Measurements from ENCODE around the gene CDKN2C.
A peak's percentile ranks its signal among the peaks of the same experiment; 100 is the strongest.

Gene CDKN2C

DNA sequence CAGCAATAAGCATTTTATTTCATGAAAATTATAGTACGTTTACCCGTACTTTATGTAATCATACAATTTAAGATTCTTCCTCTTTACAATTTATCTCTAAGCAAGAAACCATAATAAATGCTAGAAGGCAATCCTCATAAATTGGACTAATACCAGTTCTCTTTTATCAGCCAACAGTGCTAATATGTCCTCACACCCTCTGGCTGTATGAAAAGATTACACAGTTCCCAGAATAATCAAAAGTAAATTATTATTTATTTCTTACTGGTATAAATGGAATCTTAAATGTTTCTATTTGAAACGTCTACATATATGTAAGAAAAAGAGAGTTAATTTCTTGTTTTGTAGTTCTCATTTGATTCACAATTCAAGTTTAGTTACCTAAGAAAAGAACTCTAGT lies 3.1 kb upstream of the CDKN2C start:
- DNase-seq: no peak

DNA sequence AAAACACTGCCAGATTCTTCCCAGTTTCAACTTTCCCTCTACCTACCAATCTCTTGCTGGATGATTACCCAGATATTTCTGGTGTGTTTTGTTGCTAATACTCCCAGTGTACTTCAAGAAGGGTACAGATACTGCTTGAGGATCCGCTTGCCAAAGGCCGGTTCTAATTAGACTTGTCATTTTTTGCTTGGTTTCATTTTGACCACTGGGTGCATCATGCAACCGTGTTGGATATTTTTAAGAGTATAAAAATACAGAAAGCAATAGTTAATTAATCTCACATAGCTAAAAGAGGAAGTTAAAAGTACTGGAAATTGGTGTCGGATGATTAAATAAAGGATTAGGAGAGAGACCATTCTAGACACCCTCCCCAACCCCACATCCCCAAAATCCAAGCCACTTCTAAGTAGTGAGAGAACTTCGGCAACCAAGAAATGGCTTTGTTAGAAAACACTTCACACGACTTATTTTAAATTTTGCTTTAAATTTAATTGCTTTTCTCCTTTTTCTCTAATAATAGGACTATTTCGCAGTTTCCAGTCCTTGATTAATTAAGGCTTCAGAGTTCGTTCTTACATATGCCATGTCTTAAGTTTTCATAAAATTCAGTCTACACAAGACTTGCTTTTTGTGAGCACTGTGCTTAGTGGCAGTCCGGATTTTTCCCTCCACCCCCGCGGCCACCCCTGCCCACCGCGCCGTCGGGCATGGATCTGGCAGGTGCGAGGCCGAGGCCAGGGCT lies 2.5 kb upstream of the CDKN2C start:
- no peak for DNase-seq

DNA sequence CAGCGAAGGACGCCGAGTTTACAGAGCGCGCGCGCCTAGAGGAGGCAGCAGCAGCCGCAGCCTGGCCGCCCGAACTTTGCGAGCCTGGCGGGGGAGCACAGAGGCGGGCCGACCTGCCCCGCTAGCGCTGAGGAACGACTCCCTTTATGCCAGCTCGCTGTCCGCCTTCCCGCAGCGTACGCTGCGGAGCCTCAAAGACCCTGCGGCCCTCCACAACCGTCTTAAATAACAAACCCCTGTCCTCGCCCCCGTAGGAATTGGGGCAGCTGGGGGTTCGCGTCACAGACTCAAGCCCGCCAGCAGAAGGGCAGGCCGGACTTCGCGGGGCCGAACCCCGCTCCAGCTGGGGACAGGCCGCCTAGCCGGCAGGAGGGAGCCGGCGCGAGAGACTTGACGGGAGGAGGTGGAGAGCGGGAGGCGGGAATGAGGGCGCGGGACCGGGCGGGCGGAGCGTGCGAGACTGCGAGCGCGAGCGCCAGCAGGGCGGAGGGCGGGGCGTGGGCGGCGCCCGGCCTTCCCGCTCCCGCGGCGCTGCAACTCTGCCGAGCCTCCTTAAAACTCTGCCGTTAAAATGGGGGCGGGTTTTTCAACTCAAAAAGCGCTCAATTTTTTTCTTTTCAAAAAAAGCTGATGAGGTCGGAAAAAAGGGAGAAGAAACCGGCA lies 1.8 kb upstream of the CDKN2C start:
- peak; percentile 76 for DNase-seq

DNA sequence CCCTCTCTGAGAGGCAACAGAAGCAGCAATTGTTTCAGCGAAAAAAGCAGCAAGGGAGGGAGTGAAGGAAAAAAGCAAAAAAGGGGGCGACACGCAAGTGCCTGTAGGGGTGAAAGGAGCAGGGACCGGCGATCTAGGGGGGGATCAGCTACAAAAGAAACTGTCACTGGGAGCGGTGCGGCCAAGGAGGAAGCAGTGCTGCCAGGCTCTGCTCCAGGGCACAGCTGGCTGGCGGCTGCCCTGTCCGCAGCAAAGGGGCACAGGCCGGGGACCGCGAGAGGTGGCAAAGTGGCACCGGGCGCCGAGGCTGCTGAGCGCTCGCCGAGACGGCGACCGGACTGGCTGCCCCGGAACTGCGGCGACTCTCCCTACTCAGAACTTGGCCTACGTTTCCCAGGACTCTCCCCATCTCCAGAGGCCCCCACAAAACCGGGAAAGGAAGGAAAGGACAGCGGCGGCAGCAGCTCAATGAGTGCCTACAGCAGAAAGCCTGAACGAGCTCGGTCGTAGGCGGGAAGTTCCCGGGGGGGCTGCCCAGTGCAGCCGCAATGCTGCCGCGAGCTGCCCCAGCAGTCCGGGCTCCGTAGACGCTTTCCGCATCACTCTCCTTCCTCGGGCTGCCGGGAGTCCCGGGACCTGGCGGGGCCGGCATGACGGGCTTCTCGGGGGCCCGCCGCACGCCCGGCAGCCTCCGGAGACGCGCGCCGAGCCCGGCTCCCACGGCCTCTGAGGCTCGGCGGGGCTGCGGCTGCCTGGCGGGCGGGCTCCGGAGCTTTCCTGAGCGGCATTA lies 1.0 kb upstream of the CDKN2C start:
- no peak for DNase-seq

DNA sequence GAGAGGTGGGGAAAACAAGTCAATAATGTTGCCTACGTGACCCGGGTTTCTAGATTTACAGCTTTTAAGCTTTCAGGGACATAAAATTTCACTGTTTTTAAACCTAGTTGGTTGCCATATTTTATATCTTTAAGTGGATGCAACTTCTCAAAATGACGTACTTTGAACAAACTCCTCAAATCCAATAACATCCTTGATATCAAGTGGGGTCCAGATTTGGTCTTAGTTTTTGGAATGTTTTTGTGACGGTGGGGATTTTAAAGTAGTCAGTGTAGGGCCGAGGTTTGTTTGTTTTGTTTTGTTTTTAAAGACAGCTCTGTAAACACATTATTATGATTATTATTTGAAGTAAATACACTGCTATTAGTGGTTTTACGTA lies 453 bp downstream of the CDKN2C start:
- no peak for DNase-seq

DNA sequence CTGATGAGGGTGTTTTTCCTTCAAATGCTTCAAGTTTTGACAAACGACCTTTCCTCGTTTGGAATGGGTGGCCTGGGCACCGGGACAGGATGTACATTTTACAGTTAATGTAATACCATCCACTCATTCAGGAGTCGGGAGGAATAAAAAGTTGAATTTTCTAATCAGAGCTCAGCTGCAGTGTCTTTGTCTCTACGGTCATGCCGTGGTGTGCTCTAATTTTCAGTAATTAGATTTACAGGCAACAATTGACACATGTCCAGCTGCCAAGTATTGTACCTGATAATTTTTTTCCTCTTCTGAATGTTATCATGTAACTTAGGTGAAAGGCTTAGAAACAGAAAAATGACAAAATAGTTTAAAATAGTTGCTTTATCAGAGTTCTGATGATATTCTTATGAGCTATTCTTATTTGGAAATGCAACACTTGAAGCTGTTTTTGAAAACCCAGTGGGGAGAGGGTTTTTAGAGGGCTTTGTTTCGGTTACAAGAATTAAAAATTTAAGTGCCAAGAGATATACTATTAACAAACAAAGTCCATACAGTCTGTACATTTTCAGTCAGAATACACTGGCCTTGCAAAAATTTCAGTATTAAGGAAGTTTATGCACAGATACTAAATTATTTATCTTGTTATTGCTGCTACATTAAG lies 1.0 kb downstream of the CDKN2C start:
- no peak for DNase-seq

DNA sequence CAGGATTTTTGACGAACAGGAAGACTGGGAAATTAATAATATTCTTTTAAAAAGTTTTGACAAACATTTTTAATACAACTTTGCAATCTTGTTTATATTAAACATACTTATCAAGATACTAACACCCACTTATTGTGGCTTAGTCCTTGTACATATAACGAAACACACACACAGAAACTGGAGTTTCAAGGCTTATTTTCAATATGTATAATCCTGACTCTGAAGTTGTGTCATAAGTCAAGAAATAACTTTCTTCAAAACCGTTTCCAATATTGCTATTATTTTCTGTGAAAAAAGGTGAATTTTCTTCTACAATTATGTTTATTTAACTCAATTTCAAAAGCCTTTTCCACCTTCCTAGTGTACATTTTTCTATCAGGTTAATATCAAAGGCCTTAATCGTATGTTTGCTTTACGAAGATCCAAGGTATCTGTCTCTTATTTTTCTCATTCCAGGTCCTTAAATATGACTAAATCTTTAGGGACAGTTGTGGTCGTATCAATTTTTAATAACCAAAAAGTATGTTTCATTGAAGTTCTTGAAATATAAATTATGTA lies 1.8 kb downstream of the CDKN2C start:
- no peak for DNase-seq

DNA sequence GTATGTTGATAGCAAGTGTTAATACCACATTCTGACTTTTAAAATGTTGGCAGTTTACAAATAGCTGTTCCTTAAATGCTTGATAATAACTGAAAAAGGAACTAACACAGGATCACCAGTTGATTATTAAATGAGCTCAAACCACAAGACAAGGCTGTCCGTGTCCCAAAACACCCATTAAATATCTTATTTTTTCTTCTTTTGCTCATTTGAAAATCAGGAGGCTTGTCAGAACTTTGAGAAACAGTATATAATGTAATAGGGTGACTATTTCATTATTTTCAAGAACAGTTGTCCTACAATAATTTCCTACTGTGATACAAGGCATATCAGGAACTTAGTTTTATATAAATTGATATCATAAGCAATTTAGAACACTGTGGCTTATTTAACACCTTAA lies 2.7 kb downstream of the CDKN2C start:
- no peak for DNase-seq

DNA sequence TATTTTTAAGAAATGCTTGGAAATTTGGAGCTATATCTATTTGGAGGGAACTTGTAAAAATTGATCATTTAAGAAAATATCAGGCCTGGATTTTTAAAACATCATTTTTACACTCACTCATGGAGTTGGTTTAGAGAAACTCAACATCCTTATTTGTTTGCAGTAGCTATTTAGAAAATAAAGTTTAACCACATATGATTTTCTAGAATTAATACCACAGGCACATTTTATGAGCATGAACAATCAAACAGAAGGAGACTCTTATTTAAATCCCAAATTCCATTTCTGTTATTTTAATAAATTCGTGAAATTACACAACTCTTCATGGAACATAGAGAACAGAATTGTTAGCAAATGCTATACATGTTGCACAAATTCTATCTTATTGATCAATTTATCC lies 3.2 kb downstream of the CDKN2C start:
- no peak for DNase-seq

DNA sequence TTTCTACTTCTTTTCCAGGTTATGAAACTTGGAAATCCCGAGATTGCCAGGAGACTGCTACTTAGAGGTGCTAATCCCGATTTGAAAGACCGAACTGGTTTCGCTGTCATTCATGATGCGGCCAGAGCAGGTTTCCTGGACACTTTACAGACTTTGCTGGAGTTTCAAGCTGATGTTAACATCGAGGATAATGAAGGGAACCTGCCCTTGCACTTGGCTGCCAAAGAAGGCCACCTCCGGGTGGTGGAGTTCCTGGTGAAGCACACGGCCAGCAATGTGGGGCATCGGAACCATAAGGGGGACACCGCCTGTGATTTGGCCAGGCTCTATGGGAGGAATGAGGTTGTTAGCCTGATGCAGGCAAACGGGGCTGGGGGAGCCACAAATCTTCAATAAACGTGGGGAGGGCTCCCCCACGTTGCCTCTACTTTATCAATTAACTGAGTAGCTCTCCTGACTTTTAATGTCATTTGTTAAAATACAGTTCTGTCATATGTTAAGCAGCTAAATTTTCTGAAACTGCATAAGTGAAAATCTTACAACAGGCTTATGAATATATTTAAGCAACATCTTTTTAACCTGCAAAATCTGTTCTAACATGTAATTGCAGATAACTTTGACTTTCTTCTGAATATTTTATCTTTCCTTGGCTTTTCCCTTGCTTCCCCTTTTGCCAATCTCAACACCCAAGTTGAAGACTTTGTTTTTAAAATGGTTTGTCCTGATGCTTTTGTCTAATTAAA lies 4.0 kb downstream of the CDKN2C start:
- no peak for DNase-seq

DNA sequence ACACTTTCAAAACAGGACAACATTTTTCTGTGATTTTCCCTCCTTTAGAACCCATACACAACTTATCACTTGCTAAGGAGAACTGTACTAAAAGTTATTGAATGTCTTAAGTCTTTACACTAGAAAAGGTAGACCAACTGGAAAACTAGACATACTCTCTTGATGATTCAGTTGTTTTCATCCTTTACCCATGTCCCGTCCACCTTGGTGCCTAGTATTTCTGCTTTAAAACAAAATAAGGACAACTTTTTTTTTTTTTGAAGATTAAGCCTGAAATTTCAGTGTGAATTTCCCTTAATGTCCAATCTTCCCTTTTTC lies 4.5 kb downstream of the CDKN2C start:
- no peak for DNase-seq

DNA sequence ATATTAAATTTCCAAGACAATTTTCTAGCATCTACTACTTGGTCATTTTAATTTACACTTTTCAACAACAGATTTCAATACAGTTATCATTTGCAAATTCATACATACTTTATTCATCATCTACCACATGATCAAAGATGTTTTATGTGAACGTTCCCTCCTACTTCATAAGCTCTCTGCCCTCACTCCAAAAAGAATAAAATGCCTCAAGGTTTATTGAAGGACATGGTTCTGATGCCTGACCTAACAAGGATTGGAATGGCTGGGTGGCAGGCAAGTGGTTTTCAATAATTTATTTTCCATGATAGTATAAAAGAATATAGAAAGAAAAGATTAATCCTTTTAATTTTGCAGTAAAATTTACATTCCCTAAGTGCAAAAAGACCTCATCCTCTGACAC lies 5.4 kb downstream of the CDKN2C start:
- DNase-seq: no peak

DNA sequence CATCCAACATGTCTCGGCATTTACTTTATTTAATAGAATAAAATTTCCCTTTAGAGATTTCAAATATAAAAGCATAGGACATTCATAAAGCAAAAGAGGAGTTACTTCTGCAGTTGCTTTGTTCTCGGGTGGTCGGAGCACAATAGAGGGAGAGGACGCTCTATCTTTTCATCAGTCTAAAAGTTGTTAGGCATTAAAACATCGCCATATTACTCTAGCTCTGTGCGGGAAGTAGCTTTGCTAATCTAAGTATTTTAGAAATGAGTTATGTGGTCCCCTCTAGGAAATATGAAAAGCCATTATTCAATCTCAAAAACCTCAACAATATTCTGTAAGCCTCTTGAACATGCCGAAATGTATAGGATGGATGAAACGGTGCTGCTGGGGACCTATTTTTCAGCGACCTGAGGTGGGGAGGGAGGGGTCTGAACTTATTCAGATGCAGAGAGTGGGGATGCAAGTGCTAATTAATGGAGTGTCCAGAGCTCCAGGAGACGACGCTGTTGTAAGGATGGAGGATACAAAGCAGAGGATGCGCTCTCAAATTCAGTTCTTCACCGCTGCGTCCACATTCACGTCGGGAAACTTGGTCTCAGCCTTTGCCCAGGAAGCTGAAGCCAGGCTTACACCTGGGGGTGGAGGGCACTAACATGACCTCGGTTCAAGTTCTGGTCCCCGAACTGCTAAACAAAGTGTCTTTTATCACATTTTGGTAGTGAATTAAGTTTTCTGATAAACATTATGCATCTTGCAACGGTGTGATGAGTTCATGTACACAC lies 6.3 kb downstream of the CDKN2C start:
- no peak for DNase-seq

DNA sequence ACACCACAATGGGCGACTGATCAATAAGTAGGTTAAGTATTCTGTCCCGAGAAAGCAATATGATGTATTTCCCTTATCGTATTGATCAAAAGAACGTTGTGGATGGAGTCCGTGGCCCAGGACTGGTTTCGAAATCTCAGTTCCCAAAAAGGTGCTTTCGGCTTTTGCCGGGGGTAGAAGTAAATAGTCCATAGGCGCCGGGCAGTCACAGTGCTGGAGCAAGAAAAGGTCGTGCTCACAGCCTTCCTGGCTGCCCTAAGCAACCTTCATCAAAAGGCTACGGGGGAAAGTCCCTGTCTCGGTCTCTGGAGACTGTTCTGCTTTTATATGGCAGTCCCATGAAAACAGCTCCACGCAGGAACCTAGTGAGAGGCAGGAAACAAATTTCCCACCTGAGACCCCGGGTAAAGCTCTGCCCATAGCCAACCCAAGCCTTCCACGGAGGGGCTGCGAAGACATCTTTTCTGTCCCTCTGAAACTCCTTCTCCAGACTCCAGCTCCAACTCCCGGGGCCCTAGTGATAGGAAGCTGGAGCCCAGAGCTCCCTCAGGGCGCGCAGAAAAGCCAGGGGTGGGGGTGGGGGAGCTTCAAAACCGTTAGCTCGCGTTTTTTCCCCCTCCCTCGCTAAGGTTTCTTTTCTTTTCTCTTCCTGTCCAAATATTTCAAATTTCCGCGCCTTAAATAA lies 7.0 kb downstream of the CDKN2C start:
- no peak for DNase-seq

DNA sequence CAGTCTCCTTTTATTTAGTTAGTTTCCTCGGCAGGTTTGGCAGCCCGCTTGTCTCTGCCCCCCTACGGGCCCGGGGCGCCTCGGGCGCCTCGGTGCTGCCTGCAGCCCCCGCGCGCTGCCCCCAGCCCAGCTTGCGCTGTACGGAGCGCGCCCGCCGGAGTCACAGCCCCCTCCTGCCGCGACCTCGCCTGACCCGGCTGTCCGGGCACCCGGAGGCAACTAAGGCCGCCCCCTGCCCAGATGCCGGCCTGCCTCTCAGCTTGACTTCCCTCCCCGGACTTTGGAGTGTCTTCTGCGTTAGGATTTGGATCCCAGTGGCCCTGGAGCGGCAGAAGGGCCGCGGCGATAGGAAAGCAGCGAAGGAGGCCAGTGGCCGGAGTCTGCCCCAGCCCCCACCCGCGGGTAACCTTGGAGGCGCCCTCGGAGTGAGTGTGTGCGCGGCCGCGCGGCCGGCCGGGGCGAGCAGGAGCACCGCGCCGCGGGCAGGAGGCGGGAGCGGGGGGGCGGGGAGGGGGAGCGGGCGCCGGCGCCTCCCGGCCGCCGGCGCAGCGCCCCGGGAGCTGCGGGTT lies 7.6 kb downstream of the CDKN2C start:
- no peak for DNase-seq

DNA sequence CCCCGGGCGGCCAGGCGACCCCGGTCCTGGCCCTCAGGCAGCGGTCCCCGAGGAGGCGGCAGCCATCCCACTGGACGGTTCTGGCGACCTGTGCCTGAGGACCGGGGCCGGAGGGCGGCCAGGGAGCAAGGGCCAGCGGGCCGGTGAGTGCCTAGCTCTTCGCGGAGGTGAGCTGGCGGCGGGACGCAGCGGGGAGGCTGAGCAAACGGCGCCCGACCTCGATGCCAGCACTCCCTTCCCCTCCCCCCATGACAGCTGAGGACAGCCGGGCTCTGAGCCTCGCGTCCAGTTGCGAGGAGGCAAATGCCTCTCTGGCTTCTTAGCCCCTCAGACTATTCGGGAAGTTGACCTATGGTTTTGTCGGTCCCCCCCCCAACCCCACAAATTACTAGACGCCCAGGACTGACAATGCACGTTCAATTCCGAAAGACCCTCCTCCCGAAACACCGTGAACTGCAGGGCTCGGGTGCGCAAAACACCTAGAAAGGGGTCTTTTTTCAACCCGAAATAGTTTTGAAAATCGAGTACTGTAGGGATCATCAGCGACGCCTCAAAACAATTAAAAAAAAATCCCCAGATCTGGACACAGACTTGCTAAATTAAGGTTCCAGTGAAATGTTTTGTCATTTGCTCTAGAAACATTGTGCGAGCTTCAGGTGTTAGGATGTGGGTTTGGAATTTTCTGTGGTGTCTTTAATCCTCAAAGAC lies 8.3 kb downstream of the CDKN2C start:
- DNase-seq: peak; percentile 34

DNA sequence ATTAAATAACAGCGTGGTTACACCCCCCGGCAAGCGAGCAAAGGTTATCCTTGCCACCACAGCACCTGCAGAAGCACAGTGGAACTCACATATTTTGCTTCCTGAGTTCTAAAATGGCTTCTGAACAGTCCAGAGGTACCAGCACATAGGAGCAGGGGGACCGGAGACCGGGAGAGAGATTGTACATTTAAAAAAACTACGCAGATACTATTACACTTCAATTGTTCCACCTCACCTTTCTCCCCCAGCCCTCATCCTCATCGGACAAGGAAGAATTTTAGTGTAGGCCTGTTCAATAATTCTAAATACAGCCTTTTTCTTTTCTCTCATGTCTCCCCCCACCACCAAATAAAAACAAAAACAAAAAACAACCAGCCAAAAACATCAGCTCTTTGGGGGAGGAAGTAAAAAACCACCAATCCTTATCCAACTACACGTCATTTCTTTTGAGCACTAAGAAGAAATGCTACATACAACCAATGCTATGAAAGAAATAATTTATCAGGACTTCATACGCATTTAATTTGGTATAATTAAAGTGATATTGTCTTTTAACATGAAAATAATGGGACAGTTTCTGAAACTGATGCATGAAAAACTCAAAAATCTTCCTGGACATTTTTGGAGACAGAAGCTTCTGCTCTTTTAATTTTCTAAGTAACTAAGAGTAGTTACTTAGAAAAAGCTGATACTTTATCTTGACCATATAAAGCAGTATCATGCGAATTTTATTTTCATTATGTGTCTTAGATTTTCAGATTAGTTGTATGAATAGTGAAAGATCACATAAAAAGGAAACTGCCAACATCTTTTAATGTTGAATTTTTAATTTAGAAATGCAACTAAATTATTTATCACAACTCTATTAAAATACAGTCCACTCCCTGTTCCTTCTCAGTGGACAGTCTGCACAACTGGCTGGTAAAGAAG lies 9.1 kb downstream of the CDKN2C start:
- no peak for DNase-seq

DNA sequence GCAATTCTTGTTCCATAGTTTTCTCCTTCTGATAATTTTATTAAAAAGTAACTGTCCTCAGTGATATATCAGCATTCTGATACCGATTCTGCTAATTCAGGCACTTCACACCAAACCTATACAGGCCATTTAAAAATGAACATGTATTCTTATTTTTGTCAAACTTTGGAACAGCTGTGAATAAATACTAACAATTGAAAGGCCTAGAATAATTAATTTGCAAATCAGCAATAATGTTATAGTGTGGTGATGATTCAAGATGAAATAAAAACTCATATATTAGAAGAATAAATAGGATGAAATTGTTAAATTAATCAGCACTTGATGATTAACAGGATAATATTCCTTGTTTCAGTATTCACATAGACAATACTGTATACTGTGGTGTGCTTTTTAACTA lies 9.9 kb downstream of the CDKN2C start:
- DNase-seq: no peak

DNA sequence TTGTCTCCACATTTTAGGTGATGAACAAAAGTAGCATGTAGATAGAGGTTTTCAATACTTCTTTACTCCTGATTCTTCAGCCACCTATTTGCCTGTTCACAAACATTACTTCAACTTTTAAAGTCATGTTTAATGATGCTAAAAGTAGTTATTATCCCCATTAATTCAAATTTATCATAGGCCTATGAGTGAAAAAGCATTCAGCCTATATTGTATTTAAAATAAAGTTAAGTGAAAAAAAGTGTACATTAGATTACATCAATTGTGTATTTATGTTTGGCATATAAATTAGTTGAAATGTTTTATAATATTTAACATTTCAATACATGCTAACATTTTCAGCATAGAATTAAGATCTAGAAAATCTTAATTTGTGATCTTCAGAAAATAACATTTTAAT lies 10.5 kb downstream of the CDKN2C start:
- DNase-seq: no peak
